Esophagus (tissue), 2 donors: ENCODE measurements around the gene HBZ. TPM values are rescaled to one million over a fixed set of nuclear protein-coding genes. Genes with fewer than 3 reads are reported as not detected.
"Not testable (repeated sequence)": the region's sequence is repeated elsewhere in the genome, so short reads cannot be mapped to it uniquely, and the experiment has no call there.

Experiments
- H3K27ac ChIP-seq, 2 donors: one replicate each; pipeline ENCODE4 v1.5.1; 2013; ENCODE audit warnings: low read depth in 2 of 2, mild to moderate bottlenecking in 2 of 2, inconsistent platforms in 1 of 2, low read length in 1 of 2, moderate library complexity in 1 of 2
- H3K27me3 ChIP-seq, 2 donors: one replicate each; pipeline ENCODE4 v1.6.1; 2013; ENCODE audit warnings: low read length in 2 of 2, control low read depth in 1 of 2, mild to moderate bottlenecking in 1 of 2; ENCODE audit not compliant: insufficient read depth in 2 of 2, control insufficient read depth in 1 of 2
- H3K36me3 ChIP-seq, 2 donors: one replicate each; pipeline ENCODE4 v1.6.1; 2013; ENCODE audit warnings: low read length in 1 of 2; ENCODE audit not compliant: control insufficient read depth in 2 of 2, insufficient read depth in 2 of 2
- H3K4me1 ChIP-seq, 2 donors: one replicate each; pipeline ENCODE4 v1.6.1; 2013; ENCODE audit warnings: low read length in 1 of 2; ENCODE audit not compliant: control insufficient read depth in 2 of 2, insufficient read depth in 2 of 2
- H3K4me3 ChIP-seq, 2 donors: one replicate each; pipeline ENCODE4 v1.5.1; 2013; ENCODE audit warnings: low read length in 2 of 2, mild to moderate bottlenecking in 2 of 2, low read depth in 1 of 2, moderate library complexity in 1 of 2
- H3K9me3 ChIP-seq, 2 donors: one replicate each; pipeline ENCODE4 v1.6.1; 2013; ENCODE audit warnings: mild to moderate bottlenecking in 2 of 2, low read depth in 1 of 2, low read length in 1 of 2, moderate library complexity in 1 of 2; ENCODE audit not compliant: control insufficient read depth in 2 of 2, insufficient read depth in 1 of 2
- WGBS, 2 donors: extraction: QIAGEN DNeasy Blood & Tissue Kit; methylation state at CpG; one replicate each; pipeline ENCODE4 v1.1.7; 2013; 5-methylcytosine and 5-hydroxymethylcytosine counted together
- polyA plus RNA-seq, 2 donors: library from polyadenylated mRNA; stranded (reverse); fragments of 200-250 nt; gene quantifications; one replicate each; pipeline ENCODE4 v1.2.3, GENCODE V29; 2013
- donor health status: healthy with polysubstance abuse.
- donor health status: Bipolar disorder and iron deficiency.

Gene HBZ
- polyA plus RNA-seq, 2 donors = not detected

- not testable (repeated sequence) for H3K9me3 ChIP-seq, H3K27ac ChIP-seq, H3K36me3 ChIP-seq, H3K4me3 ChIP-seq
- peaks cover 5 to 11% of the 10 kb centered on the region in 2 donors for H3K4me1 ChIP-seq
- WGBS, 2 donors = 5% methylated on average over 25 to 43 of the region's 88 CpGs
- H3K27me3 ChIP-seq = peaks cover 7 to 17% of the 10 kb centered on the region in 2 donors
These were observed 24.3 kb downstream of the HBZ start, which contains the start of gene HBA1 for GRCh38 chr16:176477-177382. Gene HBA1, plus strand, starts transcription at chr16:176680. Its CDS starts 37 bp downstream, at chr16:176717.

GRCh38 chr16:177394-177822 is 25.0 kb downstream of the HBZ start:
- no peaks in the 10 kb centered on the region for H3K9me3 ChIP-seq
- H3K4me1 ChIP-seq = peaks cover 5 to 11% of the 10 kb centered on the region in 2 donors
- H3K27ac ChIP-seq = no peak overlapping the region
- no peaks in the 10 kb centered on the region for H3K36me3 ChIP-seq
- no peak overlapping the region for H3K4me3 ChIP-seq
- 4 to 7% methylated on average over 12 to 13 of the region's 13 CpGs for WGBS, 2 donors
- H3K27me3 ChIP-seq = peaks cover 7 to 17% of the 10 kb centered on the region in 2 donors

GRCh38 chr16:177981-178667 is 25.7 kb downstream of the HBZ start:
- Histone ChIP-seq H3K4me3 (no peak overlapping the region), H3K27ac (no peak overlapping the region), H3K36me3 (no peaks in the 10 kb centered on the region), H3K27me3 (peaks cover 7 to 17% of the 10 kb centered on the region in 2 donors), H3K9me3 (no peaks in the 10 kb centered on the region), H3K4me1 (peaks cover 5 to 11% of the 10 kb centered on the region in 2 donors)
- 50 to 51% methylated on average over 11 of the region's 11 CpGs for WGBS, 2 donors

- peaks cover 5 to 11% of the 10 kb centered on the region in 2 donors for H3K4me1 ChIP-seq
- H3K4me3 ChIP-seq = no peak overlapping the region
- H3K27me3 ChIP-seq = peaks cover 7 to 17% of the 10 kb centered on the region in 2 donors
- H3K27ac ChIP-seq = no peak overlapping the region
- WGBS, 2 donors = 76 to 83% methylated on average over 11 of the region's 11 CpGs
- no peaks in the 10 kb centered on the region for H3K36me3 ChIP-seq
- H3K9me3 ChIP-seq = no peaks in the 10 kb centered on the region
These were observed 26.2 kb downstream of the HBZ start for GRCh38 chr16:178668-179015.

GRCh38 chr16:179211-180092 is 27.0 kb downstream of the HBZ start:
- no peaks in the 10 kb centered on the region for H3K36me3 ChIP-seq
- H3K27me3 ChIP-seq = peaks cover 7 to 17% of the 10 kb centered on the region in 2 donors
- peaks cover 5 to 11% of the 10 kb centered on the region in 2 donors for H3K4me1 ChIP-seq
- H3K27ac ChIP-seq = no peak overlapping the region
- no peak overlapping the region for H3K4me3 ChIP-seq
- WGBS, 2 donors = 76 to 77% methylated on average over 17 of the region's 17 CpGs
- no peaks in the 10 kb centered on the region for H3K9me3 ChIP-seq

- peak within 1 kb of the TSS; percentile 21 to 23 for H3K4me3 ChIP-seq
- WGBS, 2 donors = 10 to 11% methylated on average over 50 to 59 of the region's 59 CpGs
- H3K27me3 ChIP-seq = peaks cover 7 to 17% of the 10 kb centered on the region in 2 donors
- H3K4me1 ChIP-seq = peaks cover 5 to 11% of the 10 kb centered on the region in 2 donors
- no peak within 1 kb of the TSS for H3K27ac ChIP-seq
- no peaks in the 10 kb centered on the region for H3K36me3 ChIP-seq
- H3K9me3 ChIP-seq = no peaks in the 10 kb centered on the region
These were observed 27.7 kb downstream of the HBZ start, which contains the start of gene HBQ1 for GRCh38 chr16:180101-180675. Gene HBQ1, plus strand, starts transcription at chr16:180459. Its CDS starts 28 bp downstream, at chr16:180487.

GRCh38 chr16:180681-181564 is 28.5 kb downstream of the HBZ start:
- peaks cover 0 to 3% of the 10 kb centered on the region in 2 donors for H3K36me3 ChIP-seq
- H3K4me3 ChIP-seq = peak overlapping the region; percentile 21 to 23
- H3K4me1 ChIP-seq = peaks cover 5 to 11% of the 10 kb centered on the region in 2 donors
- 1 to 2% methylated on average over 65 to 89 of the region's 89 CpGs for WGBS, 2 donors
- peaks cover 7 to 13% of the 10 kb centered on the region in 2 donors for H3K27me3 ChIP-seq
- H3K9me3 ChIP-seq = no peaks in the 10 kb centered on the region
- no peak overlapping the region for H3K27ac ChIP-seq

GRCh38 chr16:181565-182021 is 29.1 kb downstream of the HBZ start:
- H3K36me3 ChIP-seq = peaks cover 0 to 3% of the 10 kb centered on the region in 2 donors
- H3K27me3 ChIP-seq = peaks cover 7 to 13% of the 10 kb centered on the region in 2 donors
- no peaks in the 10 kb centered on the region for H3K9me3 ChIP-seq
- 7 to 8% methylated on average over 22 of the region's 22 CpGs for WGBS, 2 donors
- H3K4me3 ChIP-seq = peak overlapping the region in 1 of 2 donors; percentile 23
- H3K27ac ChIP-seq = no peak overlapping the region
- peaks cover 5 to 11% of the 10 kb centered on the region in 2 donors for H3K4me1 ChIP-seq
